ENCODE measurements around the gene KRT8.

The KRT8 gene

GRCh38 chr12:52847335-52848102, 57.4 kb downstream of the KRT8 start:
- TF ChIP-seq CTCF (IDR thresholded peaks at IDR 0.05; ENCODE audit: extremely low read depth, missing control alignments), result no peak

More at GRCh38 chr12:52847335-52848102, 57.4 kb downstream of the KRT8 start:
- DNase-seq (ENCODE audit: low spot score), result no peak

Measured in GM20000 (cell line).